NCI-H2196 treated with DMSO at 0.1 percent for 48 hours (cell line): ENCODE measurements around the gene BAIAP3.
"Not testable (repeated sequence)": the region's sequence is repeated elsewhere in the genome, so short reads cannot be mapped to it uniquely, and the experiment has no call there.

ENCODE experiments used
- DNase-seq: peaks from one replicate; lab custom pipeline; 2025; ENCODE audit not compliant: unreplicated experiment; lab: John Stamatoyannopoulos, UW

The BAIAP3 gene

DNA sequence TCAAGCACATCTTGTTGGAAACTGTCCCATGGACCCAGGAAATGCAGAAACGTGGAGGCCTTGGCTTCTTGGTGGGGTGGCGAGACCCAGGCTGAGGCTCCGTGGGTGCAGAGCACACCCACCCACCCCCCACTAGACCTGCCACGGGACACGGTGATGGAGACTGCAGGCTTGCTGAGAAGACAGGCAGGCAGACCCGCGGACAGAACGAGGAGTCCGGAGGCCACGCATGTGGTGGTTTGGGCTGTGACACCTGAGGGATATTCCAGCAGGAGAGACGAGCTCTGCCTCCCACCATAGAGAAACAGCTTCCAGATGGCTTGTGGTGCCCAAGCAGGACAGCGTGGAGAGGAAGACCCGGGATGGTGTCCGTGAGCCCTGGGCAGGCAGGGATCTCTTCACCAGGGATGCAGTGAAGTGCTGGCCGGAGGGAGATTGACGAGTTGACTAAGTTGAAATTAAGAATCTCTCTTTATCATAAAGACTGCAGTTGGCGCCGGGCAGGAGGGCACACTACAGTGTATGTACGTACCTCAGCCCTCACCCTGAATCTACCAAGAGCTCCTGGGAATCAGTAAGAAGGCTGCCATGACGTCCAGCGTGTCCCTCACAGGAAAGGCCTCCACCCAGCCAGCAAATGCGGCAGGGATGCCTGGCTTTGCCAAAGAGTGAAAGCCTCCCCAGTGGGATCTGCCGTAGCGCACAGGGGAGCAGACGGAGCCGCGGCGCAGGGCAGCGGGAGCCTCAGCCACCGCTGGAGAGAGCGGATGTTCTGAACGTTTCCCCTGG is 15.8 kb upstream of the BAIAP3 start:
- DNase-seq = no peak

DNA sequence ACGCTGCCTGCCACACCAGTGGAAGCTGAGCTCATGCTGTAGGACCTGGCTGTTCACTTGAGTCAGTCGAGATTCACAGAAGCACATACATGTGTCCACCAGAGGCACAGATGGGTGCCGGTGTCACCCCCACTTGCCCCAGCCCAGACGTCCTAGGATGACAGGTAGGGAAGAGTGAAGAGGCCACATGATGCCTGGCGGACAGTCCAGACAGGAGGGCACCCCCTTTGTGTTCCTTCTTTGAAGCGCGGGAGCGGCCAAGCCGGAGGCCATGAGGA is 15.2 kb upstream of the BAIAP3 start:
- no peak for DNase-seq

DNA sequence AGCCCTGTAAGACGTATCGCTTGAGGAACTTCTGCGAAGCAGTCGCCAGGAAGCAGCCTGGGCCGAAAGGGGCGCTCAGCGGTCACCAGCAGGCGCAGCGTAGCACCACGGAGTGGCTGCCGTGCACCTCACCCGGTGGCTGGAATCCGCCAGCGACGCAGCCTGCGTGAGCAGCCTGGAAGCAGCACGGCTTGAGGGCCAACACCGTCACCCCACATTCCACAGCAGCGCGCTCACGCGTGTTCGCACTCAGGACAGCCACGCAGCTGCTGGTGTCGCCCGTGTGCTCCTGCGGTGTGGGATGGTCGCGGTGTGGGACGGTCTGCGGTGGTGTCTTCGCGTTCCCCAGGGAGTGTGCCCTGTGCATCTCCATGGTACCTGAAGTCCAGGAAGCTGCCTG is 14.4 kb upstream of the BAIAP3 start:
- no peak for DNase-seq

- no peak for DNase-seq
These were observed 13.3 kb upstream of the BAIAP3 start for GRCh38 chr16:1320097-1320496.

DNA sequence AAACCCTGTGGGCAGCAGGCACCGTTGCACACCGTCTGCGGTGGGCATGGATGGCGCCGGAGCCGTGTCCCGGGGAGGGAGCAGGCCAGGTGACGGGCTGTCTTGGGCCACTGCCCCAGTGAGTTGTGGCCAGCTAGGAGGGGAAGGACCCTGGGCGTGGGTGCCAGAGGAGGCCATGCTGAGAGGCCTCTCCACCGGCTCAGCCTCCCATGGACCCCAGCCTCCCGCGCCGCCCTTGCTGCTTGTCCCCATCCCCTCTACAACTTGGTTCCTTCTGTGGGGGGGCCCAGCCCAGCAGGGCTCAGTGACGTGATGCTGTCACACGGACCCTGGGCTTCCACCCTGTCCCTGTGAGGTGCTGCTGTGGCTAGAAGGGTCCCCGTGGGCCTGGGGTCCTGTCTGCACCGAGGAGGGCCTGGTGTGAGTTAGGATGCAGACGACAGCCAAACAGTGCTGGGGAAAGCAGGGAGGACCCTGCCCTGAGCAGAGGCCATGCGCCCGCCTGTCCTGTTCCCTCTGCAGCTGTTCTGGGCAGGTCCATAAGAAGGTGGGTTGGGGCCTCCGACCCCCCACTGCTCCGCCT is 12.7 kb upstream of the BAIAP3 start:
- DNase-seq = no peak

- DNase-seq = no peak
These were observed 11.0 kb upstream of the BAIAP3 start for GRCh38 chr16:1322407-1322806.

- DNase-seq = peak; percentile 66
These were observed 9.9 kb upstream of the BAIAP3 start for GRCh38 chr16:1323296-1324239.

DNA sequence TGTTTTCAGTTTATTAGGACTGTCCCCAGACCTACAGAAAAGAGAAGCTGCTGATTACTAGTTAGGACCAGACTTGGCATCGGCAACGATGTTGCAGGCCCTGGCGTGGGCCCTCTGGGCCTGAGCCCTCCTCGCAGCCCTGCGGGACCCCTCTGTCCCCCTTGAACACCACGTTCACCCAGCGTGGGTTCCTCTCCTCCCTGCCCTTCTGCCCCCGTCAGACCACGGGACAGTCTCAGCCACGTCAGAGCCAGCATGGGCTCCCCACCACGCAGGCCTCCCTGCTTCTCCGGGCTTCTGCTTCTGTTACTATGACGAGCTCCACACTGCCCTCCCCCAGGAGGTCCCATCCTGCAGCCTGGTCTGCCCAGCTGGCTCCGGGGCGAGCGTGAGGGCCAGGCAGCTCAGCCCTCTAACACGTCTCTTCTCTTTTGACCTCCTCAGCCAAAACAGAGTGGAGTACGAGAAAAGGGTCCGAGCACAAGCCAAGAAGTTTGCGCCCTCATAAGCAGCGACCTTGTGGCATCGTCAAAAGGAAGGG is 9.1 kb upstream of the BAIAP3 start:
- DNase-seq = no peak

- DNase-seq = no peak
These were observed 8.2 kb upstream of the BAIAP3 start for GRCh38 chr16:1325261-1325660.

- no peak for DNase-seq
These were observed 7.6 kb upstream of the BAIAP3 start for GRCh38 chr16:1325673-1326371.

GRCh38 chr16:1326391-1326790 is 7.1 kb upstream of the BAIAP3 start:
- no peak for DNase-seq

DNA sequence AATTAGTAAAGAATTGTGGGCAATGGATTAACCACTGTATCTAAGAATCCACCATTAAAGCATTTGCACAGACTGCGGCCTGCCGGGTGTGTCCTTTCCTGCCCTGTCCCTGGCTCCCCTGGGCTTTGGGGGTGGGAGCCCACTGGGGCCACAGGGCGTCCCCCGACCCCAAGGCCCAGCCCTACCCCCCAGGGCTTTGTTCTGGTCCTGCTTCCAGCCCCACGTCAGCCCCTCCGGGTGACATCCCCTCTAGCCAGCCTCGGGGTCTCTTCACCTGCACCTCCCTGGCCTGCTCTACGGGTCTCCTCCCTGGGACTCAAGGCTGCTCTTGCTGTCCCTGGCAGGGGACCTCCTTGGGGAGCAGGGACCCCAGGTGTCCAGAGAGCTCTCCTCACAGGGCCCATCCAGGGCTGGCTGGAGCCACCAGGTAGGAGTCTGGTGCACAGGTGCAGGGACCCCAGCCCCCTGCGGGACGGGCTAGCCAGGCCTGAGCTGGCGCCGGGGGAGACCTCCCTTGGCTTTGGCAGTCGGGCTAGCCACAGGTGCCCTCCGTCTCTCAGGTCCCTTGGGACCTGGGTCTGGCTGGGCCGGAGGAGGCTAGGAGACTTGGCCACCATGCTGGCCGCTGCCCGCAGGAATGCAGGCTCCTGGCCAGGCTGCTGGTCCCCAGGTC is 6.4 kb upstream of the BAIAP3 start:
- DNase-seq = no peak

DNA sequence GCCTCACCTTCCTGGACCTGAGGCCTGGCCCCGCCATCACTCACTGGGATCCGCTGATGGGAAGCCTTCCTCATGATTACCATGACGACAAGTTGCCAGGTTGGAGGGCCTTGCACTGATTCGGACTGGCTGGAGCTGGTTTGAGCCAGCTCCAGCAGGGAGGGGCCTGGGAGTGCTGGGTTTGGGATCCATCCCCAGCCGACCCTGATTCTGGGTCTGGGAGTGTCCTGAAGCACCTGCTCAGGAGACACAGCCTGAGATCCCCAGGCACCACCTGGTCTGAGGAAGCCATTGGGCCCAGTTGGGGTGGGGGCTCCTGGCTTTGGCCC is 5.9 kb upstream of the BAIAP3 start:
- no peak for DNase-seq

GRCh38 chr16:1328136-1328535 is 5.3 kb upstream of the BAIAP3 start:
- DNase-seq = not testable (repeated sequence)

DNA sequence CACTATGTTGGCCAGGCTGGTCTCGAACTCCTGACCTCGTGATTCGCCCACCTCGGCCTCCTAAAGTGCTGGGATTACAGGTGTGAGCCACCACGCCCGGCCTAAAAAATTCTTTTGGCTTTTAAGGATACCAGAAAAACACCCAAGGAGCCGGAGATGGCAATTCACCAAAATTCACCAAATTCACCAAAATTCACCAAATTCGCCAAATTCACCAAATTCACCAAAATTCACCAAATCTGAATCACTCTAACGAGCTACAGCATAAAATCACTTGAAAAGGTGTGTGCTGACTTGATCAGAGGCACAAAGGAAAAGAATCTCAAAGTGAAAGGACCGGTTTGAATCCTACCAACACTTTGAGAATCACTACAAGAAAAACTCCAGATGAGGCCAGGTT is 4.5 kb upstream of the BAIAP3 start:
- not testable (repeated sequence) for DNase-seq

GRCh38 chr16:1330260-1330914 is 3.1 kb upstream of the BAIAP3 start:
- DNase-seq = no peak

DNA sequence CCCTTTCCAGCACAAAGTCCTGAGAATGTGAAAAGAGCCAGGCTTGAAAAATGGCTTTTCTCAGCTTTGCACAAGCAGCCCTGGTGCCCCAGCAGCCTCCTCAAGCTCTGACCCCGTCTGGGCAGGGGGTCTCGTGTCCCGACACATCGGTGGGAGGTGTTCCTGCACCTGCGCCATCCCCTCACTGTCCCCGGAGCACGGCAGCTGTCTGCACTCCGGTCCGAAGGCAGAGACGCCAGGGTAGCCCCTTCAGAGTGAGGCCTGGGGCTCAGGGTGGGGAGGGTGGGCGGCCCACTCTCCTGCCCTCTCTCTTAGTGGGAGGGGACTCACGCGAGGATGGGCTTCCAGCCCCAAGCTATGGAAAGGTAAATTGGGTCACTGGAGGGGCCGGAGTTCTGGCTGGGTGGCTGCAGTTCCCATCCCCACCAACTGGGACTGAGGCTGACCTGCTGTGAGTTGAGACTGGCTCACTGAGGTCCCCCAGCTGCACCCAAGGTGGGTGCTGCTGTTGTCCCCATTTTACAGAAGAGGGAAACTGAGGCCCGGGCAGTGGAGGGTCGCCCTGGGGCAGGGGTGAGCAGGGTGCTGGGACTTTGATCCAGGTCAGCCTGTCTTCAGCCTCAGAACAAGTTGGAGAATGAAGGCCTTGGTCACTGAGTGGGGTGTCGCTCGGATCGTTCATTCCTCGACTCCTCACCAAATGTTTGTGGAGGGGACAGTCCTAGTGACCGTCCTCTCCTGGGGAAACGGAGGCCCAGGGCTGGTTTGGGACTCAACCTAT is 2.3 kb upstream of the BAIAP3 start:
- no peak for DNase-seq

DNA sequence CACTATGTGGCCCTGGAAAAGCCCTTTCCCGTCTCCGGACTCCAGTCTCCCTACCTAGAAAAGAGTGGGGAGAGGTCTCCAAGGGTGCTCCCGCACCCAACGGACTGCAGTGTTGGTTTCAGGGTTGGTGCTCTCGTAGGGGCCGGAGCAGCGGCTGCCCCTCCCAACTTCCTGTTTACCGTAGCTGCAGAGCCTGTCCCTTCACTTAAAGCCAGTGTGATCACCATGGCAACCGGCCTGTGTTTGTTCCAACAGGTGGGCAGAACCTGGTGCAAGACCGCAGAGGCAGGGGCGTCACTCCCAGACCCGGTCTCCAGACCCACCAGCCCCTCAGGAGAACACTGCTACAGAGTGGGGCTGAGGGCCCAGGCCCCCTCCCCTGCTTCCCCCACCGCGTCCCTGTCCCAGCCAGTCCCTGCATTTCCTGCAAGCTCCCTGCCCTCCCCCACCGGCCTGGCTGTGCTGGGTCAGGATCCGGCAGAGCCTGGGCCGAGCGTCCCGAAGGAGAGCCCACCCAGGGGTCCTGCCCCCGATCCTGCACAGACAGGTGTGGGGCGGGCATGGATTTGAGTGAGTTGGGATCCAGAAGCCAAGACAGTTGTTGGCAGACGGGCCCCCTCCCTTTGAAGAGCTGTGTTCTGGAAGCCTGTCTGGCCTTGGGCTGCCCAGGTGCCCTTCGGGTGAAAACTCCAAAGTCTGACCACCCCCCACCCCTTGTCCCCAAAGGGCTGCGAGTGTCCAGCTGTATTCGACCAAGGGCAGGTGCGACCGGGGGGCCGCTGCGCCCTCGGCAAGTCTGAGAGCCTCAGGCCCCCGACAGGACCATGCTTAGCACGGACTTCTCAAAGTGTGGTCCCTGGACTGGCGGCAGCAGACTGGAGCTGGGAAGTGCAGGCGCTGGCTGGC is 1.5 kb upstream of the BAIAP3 start:
- DNase-seq = peak; percentile 87
